Dermis blood vessel endothelial cell (primary cell): ENCODE results near the gene CYP2W1. TPM values are rescaled to one million over a fixed set of nuclear protein-coding genes. Genes with fewer than 3 reads are reported as not detected.
"Not testable (repeated sequence)": the region's sequence is repeated elsewhere in the genome, so short reads cannot be mapped to it uniquely, and the experiment has no call there.

ENCODE experiments used
- DNase-seq: peaks from one replicate; pipeline ENCODE4 v3.0.0; 2010
- total RNA-seq: library from RNA; depleted of rRNA; stranded (reverse); fragments of >200 nt; gene quantifications from 2 replicates; pipeline ENCODE4 v1.2.3, GENCODE V29; 2014

The CYP2W1 gene
- total RNA-seq, 1 donor from 2014 or later: not detected

GRCh38 chr7:951881-952547 is 31.0 kb upstream of the CYP2W1 start:
- no peak for DNase-seq

- DNase-seq: no peak
Observed at GRCh38 chr7:952548-953441, 30.2 kb upstream of the CYP2W1 start.

GRCh38 chr7:953547-954327 is 29.2 kb upstream of the CYP2W1 start:
- DNase-seq: peak; percentile 32

- peak; percentile 72 for DNase-seq
Observed at GRCh38 chr7:954330-955238, 28.4 kb upstream of the CYP2W1 start, which contains the start of gene ADAP1. ADAP1 (minus strand) TSS chr7:954680; CDS start chr7:954477, 203 bp downstream.

- DNase-seq: no peak
Observed at GRCh38 chr7:956031-956430, 26.9 kb upstream of the CYP2W1 start.

- DNase-seq: no peak
Observed at GRCh38 chr7:957418-958220, 25.4 kb upstream of the CYP2W1 start.

- no peak for DNase-seq
Observed at GRCh38 chr7:958221-959200, 24.5 kb upstream of the CYP2W1 start.

- no peak for DNase-seq
Observed at GRCh38 chr7:959271-959670, 23.7 kb upstream of the CYP2W1 start.

- not testable (repeated sequence) for DNase-seq
Observed at GRCh38 chr7:959740-960139, 23.2 kb upstream of the CYP2W1 start.

- no peak for DNase-seq
Observed at GRCh38 chr7:960269-960871, 22.6 kb upstream of the CYP2W1 start.

- DNase-seq: not testable (repeated sequence)
Observed at GRCh38 chr7:960972-961371, 22.0 kb upstream of the CYP2W1 start.

GRCh38 chr7:961546-962400 is 21.2 kb upstream of the CYP2W1 start:
- no peak for DNase-seq

GRCh38 chr7:962401-963081 is 20.4 kb upstream of the CYP2W1 start:
- no peak for DNase-seq

GRCh38 chr7:963236-964078 is 19.5 kb upstream of the CYP2W1 start:
- no peak for DNase-seq

- DNase-seq: peak; percentile 54
Observed at GRCh38 chr7:964401-965231, 18.4 kb upstream of the CYP2W1 start.
